ENCODE results near the gene ANKRD6. TPM values are rescaled to one million over a fixed set of nuclear protein-coding genes. Genes with fewer than 3 reads are reported as not detected.

Gene ANKRD6
- total RNA-seq, 1 donor from 2014 or later, result 4.2 TPM

DNA sequence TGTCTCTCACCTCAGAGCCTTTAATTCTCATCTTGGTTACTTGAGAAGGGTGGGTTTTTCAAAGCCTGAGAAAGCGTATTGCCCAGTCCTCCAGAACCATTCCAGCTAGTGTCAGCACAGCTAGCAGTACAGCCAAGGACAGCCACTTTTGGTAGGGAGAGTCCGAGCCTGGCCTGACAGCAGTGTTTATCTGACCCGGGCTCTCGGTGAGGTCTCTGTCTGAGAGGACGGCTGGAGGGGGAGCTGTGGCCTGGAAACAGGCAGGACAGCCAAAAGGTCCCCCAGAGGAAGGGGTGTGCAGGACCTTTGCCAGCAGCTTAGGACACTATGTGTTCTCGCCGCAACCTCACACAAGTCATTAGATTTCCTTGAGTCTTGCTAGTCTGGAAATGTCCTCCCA, 166.8 kb downstream of the ANKRD6 start:
- H3K36me3 ChIP-seq (ENCODE audit: control insufficient read depth in 3 of 3, insufficient read depth in 3 of 3, low read length in 3 of 3), result no peaks in the 10 kb centered on the region
- H3K27me3 ChIP-seq (ENCODE audit: control insufficient read depth in 3 of 3, insufficient read depth in 3 of 3, low read length in 3 of 3), result no peaks in the 10 kb centered on the region
- H3K9me3 ChIP-seq (ENCODE audit: control insufficient read depth in 3 of 3, low read length in 3 of 3), result no peaks in the 10 kb centered on the region
- H3K27ac ChIP-seq (ENCODE audit: low read depth, low read length), result no peak overlapping the region
- no peak overlapping the region for H3K9ac ChIP-seq (ENCODE audit: low read depth in 1 of 3, low read length in 3 of 3)
- peaks cover 10 to 13% (median 12%) of the 10 kb centered on the region in 3 donors for H3K4me1 ChIP-seq (ENCODE audit: control insufficient read depth in 3 of 3, insufficient read depth in 3 of 3, low read length in 3 of 3)
- H3K4me3 ChIP-seq (ENCODE audit: low read length in 3 of 3), result no peak overlapping the region

DNA sequence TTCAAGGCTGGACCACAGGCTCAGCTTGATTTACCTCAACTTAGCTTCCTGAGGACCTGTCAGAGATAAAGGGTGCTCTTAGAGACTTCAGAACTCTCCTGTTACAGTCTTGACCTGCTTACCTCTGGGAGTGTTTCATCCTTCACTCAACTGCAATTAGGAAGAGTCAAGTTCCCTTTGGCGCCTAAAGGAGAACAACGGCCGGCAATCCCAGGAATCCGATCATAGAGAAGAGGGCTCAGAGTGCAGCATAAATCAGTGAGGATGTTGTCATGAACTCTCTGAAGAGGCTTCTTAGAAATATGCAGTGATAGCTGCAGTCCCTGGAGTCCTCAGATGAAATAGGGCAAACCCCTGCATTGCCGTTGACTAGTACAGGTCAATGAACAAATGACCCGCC, 169.2 kb downstream of the ANKRD6 start:
- Histone ChIP-seq H3K9ac (ENCODE audit: low read depth in 1 of 3, low read length in 3 of 3) (no peak overlapping the region), H3K4me3 (ENCODE audit: low read length in 3 of 3) (no peak overlapping the region), H3K27me3 (ENCODE audit: control insufficient read depth in 3 of 3, insufficient read depth in 3 of 3, low read length in 3 of 3) (no peaks in the 10 kb centered on the region), H3K9me3 (ENCODE audit: control insufficient read depth in 3 of 3, low read length in 3 of 3) (no peaks in the 10 kb centered on the region), H3K4me1 (ENCODE audit: control insufficient read depth in 3 of 3, insufficient read depth in 3 of 3, low read length in 3 of 3) (peaks cover 12 to 18% (median 12%) of the 10 kb centered on the region in 3 donors), H3K27ac (ENCODE audit: low read depth, low read length) (no peak overlapping the region), H3K36me3 (ENCODE audit: control insufficient read depth in 3 of 3, insufficient read depth in 3 of 3, low read length in 3 of 3) (peaks cover 0 to 4% (median 0%) of the 10 kb centered on the region in 3 donors)

DNA sequence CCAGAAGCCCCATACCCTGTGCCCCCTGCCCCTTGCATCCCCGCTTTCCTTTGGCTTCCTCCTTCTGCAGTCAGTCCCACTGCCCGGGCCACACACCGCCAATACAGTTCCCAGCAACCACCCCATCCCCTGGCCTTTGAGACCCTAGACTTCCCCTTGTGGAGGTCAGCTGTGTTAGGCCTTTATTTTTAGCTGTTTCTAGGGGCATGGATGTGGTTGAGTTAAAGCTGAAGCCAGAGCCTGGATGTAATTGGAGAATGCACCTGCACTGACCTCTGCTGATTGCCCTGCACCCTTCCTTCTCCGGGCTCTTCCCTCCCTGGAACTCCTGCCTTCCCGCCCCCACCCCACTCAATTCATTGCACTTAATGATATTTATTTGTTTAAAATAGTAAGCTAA, 171.7 kb downstream of the ANKRD6 start:
- H3K9ac ChIP-seq (ENCODE audit: low read depth in 1 of 3, low read length in 3 of 3), result peak overlapping the region in 1 of 3 donors; percentile 8
- no peak overlapping the region for H3K27ac ChIP-seq (ENCODE audit: low read depth, low read length)
- no peaks in the 10 kb centered on the region for H3K27me3 ChIP-seq (ENCODE audit: control insufficient read depth in 3 of 3, insufficient read depth in 3 of 3, low read length in 3 of 3)
- no peaks in the 10 kb centered on the region for H3K9me3 ChIP-seq (ENCODE audit: control insufficient read depth in 3 of 3, low read length in 3 of 3)
- peak overlapping the region in 1 of 3 donors; percentile 13 for H3K4me3 ChIP-seq (ENCODE audit: low read length in 3 of 3)
- peaks cover 12 to 18% (median 12%) of the 10 kb centered on the region in 3 donors for H3K4me1 ChIP-seq (ENCODE audit: control insufficient read depth in 3 of 3, insufficient read depth in 3 of 3, low read length in 3 of 3)
- H3K36me3 ChIP-seq (ENCODE audit: control insufficient read depth in 3 of 3, insufficient read depth in 3 of 3, low read length in 3 of 3), result peaks cover 0 to 4% (median 0%) of the 10 kb centered on the region in 3 donors

DNA sequence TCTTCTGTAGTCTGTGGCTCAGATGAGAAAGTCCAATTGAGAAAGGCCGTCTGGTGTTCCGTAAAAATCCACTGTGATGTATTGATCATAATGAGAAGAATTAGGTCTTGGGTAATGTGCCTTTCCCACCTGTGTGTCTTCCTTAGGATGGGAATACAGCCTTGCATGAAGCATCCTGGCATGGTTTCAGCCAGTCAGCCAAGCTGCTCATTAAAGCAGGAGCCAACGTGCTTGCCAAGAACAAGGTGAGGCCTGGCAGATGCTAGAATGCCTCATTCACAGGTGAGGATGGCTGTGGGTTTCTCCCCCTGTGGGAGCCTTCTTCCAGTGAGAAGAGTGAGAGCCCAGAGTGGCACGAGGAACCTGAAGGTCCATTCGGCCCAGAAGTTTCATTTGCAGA, 172.9 kb downstream of the ANKRD6 start:
- Histone ChIP-seq H3K4me3 (ENCODE audit: low read length in 3 of 3) (no peak overlapping the region), H3K27me3 (ENCODE audit: control insufficient read depth in 3 of 3, insufficient read depth in 3 of 3, low read length in 3 of 3) (no peaks in the 10 kb centered on the region), H3K9ac (ENCODE audit: low read depth in 1 of 3, low read length in 3 of 3) (no peak overlapping the region), H3K27ac (ENCODE audit: low read depth, low read length) (no peak overlapping the region), H3K36me3 (ENCODE audit: control insufficient read depth in 3 of 3, insufficient read depth in 3 of 3, low read length in 3 of 3) (peaks cover 0 to 4% (median 0%) of the 10 kb centered on the region in 3 donors), H3K9me3 (ENCODE audit: control insufficient read depth in 3 of 3, low read length in 3 of 3) (no peaks in the 10 kb centered on the region), H3K4me1 (ENCODE audit: control insufficient read depth in 3 of 3, insufficient read depth in 3 of 3, low read length in 3 of 3) (peaks cover 12 to 18% (median 12%) of the 10 kb centered on the region in 3 donors)

DNA sequence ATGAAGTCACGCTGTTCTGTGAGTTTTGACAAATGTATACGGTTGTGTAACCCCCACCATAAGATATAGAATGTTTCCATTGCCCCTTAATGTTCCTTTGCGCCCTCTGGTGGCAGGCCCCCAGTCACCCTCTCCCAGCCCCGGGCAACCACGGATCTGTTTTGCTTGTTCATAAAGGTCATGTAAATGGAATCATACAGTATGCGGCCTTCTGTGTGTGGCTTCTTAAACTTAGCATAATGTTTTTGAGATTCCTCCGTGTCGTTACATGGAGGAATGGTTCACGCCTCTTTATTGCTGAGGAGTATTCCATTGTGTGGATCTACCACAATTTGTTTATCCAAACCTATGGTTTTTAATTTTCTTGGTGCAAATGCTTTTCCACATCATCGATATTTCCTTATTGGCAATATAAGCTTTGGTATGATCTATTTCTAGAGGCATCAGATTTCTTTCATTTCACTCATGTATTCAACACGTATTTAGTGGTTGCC, 177.2 kb downstream of the ANKRD6 start:
- Histone ChIP-seq H3K9me3 (ENCODE audit: control insufficient read depth in 3 of 3, low read length in 3 of 3) (no peaks in the 10 kb centered on the region), H3K27ac (ENCODE audit: low read depth, low read length) (no peak overlapping the region), H3K36me3 (ENCODE audit: control insufficient read depth in 3 of 3, insufficient read depth in 3 of 3, low read length in 3 of 3) (peaks cover 0 to 4% (median 0%) of the 10 kb centered on the region in 3 donors), H3K9ac (ENCODE audit: low read depth in 1 of 3, low read length in 3 of 3) (no peak overlapping the region), H3K4me1 (ENCODE audit: control insufficient read depth in 3 of 3, insufficient read depth in 3 of 3, low read length in 3 of 3) (peaks cover 0 to under 1% (median 0%) of the 10 kb centered on the region in 3 donors), H3K27me3 (ENCODE audit: control insufficient read depth in 3 of 3, insufficient read depth in 3 of 3, low read length in 3 of 3) (no peaks in the 10 kb centered on the region), H3K4me3 (ENCODE audit: low read length in 3 of 3) (no peak overlapping the region)

DNA sequence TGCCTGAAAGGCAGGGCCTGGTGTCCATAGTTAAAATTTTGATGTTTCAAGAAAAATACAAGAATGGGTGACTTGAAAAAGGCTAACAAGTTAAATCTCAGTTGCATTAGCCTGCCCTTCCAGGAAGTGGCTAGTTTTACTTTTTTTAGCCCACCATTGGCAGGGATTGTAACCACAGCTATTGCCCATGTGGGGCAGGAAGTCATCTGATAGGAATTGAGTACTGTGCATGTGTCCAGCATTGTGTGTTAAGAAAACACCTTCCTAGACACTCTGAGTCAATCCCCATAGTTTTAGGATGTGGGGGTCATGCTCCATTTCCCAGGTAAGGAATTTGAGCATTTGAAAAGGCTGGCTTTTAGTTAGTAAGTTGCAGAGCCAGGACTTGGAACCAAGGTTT, 178.7 kb downstream of the ANKRD6 start:
- Histone ChIP-seq H3K4me3 (ENCODE audit: low read length in 3 of 3) (no peak overlapping the region), H3K27me3 (ENCODE audit: control insufficient read depth in 3 of 3, insufficient read depth in 3 of 3, low read length in 3 of 3) (no peaks in the 10 kb centered on the region), H3K4me1 (ENCODE audit: control insufficient read depth in 3 of 3, insufficient read depth in 3 of 3, low read length in 3 of 3) (no peaks in the 10 kb centered on the region)

DNA sequence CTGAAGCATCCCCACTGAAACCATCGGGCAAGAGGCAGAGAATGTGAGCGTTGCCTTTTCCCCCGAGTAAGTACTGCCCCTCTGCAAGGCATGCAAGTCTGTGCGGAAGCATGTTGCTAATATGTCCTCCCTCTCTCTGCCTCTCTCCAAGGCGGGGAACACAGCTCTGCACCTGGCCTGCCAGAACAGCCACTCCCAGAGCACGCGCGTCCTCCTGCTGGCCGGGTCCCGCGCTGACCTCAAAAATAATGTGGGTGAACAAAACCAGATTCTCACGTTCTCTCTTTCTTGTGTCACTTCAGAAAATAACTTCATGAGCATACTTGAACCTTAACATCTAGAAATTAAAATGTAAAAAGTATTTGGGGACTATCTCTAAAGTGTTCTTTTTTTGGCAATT, 179.2 kb downstream of the ANKRD6 start:
- Histone ChIP-seq H3K27me3 (ENCODE audit: control insufficient read depth in 3 of 3, insufficient read depth in 3 of 3, low read length in 3 of 3) (no peaks in the 10 kb centered on the region), H3K9ac (ENCODE audit: low read depth in 1 of 3, low read length in 3 of 3) (no peak overlapping the region), H3K27ac (ENCODE audit: low read depth, low read length) (no peak overlapping the region), H3K9me3 (ENCODE audit: control insufficient read depth in 3 of 3, low read length in 3 of 3) (no peaks in the 10 kb centered on the region), H3K4me1 (ENCODE audit: control insufficient read depth in 3 of 3, insufficient read depth in 3 of 3, low read length in 3 of 3) (no peaks in the 10 kb centered on the region), H3K36me3 (ENCODE audit: control insufficient read depth in 3 of 3, insufficient read depth in 3 of 3, low read length in 3 of 3) (peaks cover 0 to 6% (median 3%) of the 10 kb centered on the region in 3 donors), H3K4me3 (ENCODE audit: low read length in 3 of 3) (no peak overlapping the region)

More for the DNA sequence above, 178.7 kb downstream of the ANKRD6 start:
- Histone ChIP-seq H3K9ac (ENCODE audit: low read depth in 1 of 3, low read length in 3 of 3) (no peak overlapping the region), H3K9me3 (ENCODE audit: control insufficient read depth in 3 of 3, low read length in 3 of 3) (no peaks in the 10 kb centered on the region), H3K36me3 (ENCODE audit: control insufficient read depth in 3 of 3, insufficient read depth in 3 of 3, low read length in 3 of 3) (peaks cover 0 to 2% (median 0%) of the 10 kb centered on the region in 3 donors), H3K27ac (ENCODE audit: low read depth, low read length) (no peak overlapping the region)

DNA sequence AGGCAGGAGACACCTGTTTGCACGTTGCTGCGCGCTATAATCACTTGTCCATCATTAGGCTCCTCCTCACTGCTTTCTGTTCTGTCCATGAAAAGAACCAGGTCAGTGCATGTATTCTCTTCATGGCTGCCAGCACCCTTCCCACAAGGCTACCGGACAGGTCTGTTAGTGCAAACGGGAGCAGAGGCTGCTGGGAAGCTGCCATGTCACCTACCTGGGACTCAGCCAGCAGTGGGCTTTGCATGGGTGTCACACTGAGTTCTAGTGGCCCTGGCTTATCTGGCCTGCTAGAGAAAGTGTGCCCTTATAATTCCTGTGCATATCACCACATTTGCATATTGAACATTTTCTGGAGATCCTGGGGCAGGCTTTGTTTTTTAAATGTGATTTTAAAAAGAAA, 180.8 kb downstream of the ANKRD6 start:
- peaks cover 0 to 6% (median 3%) of the 10 kb centered on the region in 3 donors for H3K36me3 ChIP-seq (ENCODE audit: control insufficient read depth in 3 of 3, insufficient read depth in 3 of 3, low read length in 3 of 3)
- H3K4me3 ChIP-seq (ENCODE audit: low read length in 3 of 3), result no peak overlapping the region
- H3K27me3 ChIP-seq (ENCODE audit: control insufficient read depth in 3 of 3, insufficient read depth in 3 of 3, low read length in 3 of 3), result no peaks in the 10 kb centered on the region
- no peaks in the 10 kb centered on the region for H3K4me1 ChIP-seq (ENCODE audit: control insufficient read depth in 3 of 3, insufficient read depth in 3 of 3, low read length in 3 of 3)
- no peaks in the 10 kb centered on the region for H3K9me3 ChIP-seq (ENCODE audit: control insufficient read depth in 3 of 3, low read length in 3 of 3)
- H3K27ac ChIP-seq (ENCODE audit: low read depth, low read length), result no peak overlapping the region
- no peak overlapping the region for H3K9ac ChIP-seq (ENCODE audit: low read depth in 1 of 3, low read length in 3 of 3)

DNA sequence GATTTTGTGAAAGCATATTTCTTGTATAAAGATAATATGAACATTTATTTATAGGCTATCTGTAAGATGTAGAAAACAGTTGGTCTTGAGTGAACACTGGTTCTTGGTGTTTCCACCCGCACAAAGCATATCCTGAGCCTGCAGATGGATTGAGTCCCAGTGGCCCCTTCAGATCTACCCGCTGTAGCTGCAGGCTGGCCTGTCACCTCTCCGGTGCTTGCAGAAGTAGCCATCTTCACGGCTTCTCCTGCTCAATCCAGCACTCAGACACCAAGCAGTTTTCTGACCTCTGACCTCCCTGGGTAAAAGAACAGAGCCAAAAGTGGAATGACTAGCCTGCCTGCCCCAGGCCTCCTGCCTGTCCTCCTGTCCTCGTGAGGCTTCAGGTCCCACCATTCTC, 182.9 kb downstream of the ANKRD6 start:
- no peak overlapping the region for H3K4me3 ChIP-seq (ENCODE audit: low read length in 3 of 3)
- no peaks in the 10 kb centered on the region for H3K27me3 ChIP-seq (ENCODE audit: control insufficient read depth in 3 of 3, insufficient read depth in 3 of 3, low read length in 3 of 3)
- peaks cover 0 to 6% (median 3%) of the 10 kb centered on the region in 3 donors for H3K36me3 ChIP-seq (ENCODE audit: control insufficient read depth in 3 of 3, insufficient read depth in 3 of 3, low read length in 3 of 3)
- no peaks in the 10 kb centered on the region for H3K9me3 ChIP-seq (ENCODE audit: control insufficient read depth in 3 of 3, low read length in 3 of 3)
- H3K9ac ChIP-seq (ENCODE audit: low read depth in 1 of 3, low read length in 3 of 3), result no peak overlapping the region
- H3K4me1 ChIP-seq (ENCODE audit: control insufficient read depth in 3 of 3, insufficient read depth in 3 of 3, low read length in 3 of 3), result no peaks in the 10 kb centered on the region
- H3K27ac ChIP-seq (ENCODE audit: low read depth, low read length), result no peak overlapping the region

DNA sequence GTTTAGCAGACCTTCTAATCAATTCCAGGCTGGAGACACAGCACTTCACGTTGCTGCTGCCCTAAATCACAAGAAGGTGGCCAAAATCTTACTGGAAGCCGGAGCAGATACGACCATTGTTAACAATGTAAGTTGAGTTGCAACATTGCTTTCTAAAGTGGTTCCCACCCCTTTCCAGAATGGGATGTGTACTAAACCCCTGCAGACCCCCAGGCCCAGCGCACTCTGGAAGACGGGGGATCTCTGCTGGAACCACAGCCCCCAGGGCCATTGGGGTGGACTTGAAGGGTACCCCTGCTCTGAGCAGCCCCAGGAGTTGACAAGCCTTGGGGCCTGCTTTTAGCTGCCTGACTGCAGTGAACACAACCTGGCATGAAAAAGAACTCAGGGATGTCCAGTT, 183.6 kb downstream of the ANKRD6 start:
- Histone ChIP-seq H3K4me3 (ENCODE audit: low read length in 3 of 3) (no peak overlapping the region), H3K27ac (ENCODE audit: low read depth, low read length) (no peak overlapping the region), H3K9me3 (ENCODE audit: control insufficient read depth in 3 of 3, low read length in 3 of 3) (no peaks in the 10 kb centered on the region), H3K27me3 (ENCODE audit: control insufficient read depth in 3 of 3, insufficient read depth in 3 of 3, low read length in 3 of 3) (no peaks in the 10 kb centered on the region), H3K4me1 (ENCODE audit: control insufficient read depth in 3 of 3, insufficient read depth in 3 of 3, low read length in 3 of 3) (no peaks in the 10 kb centered on the region), H3K36me3 (ENCODE audit: control insufficient read depth in 3 of 3, insufficient read depth in 3 of 3, low read length in 3 of 3) (peaks cover 0 to 6% (median 6%) of the 10 kb centered on the region in 3 donors), H3K9ac (ENCODE audit: low read depth in 1 of 3, low read length in 3 of 3) (no peak overlapping the region)
